Measurements from ENCODE around the gene ARHGAP22.

Gene ARHGAP22

GRCh38 chr10:48478980-48479811 lies 125.7 kb downstream of the ARHGAP22 start:
- no peak for DNase-seq (ENCODE audit: low read depth in 3 of 3)

- DNase-seq (ENCODE audit: low read depth in 3 of 3) = no peak
These were observed 126.4 kb downstream of the ARHGAP22 start for GRCh38 chr10:48478469-48478868.

GRCh38 chr10:48477616-48478015 lies 127.3 kb downstream of the ARHGAP22 start:
- no peak for DNase-seq (ENCODE audit: low read depth in 3 of 3)

- no peak for DNase-seq (ENCODE audit: low read depth in 3 of 3)
These were observed 127.7 kb downstream of the ARHGAP22 start for GRCh38 chr10:48477141-48477540.

GRCh38 chr10:48476279-48476982 lies 128.4 kb downstream of the ARHGAP22 start:
- no peak for DNase-seq (ENCODE audit: low read depth in 3 of 3)

- DNase-seq (ENCODE audit: low read depth in 3 of 3) = no peak
These were observed 129.0 kb downstream of the ARHGAP22 start for GRCh38 chr10:48475943-48476278.

GRCh38 chr10:48474765-48475365 lies 130.0 kb downstream of the ARHGAP22 start:
- DNase-seq (ENCODE audit: low read depth in 3 of 3) = no peak

- no peak for DNase-seq (ENCODE audit: low read depth in 3 of 3)
These were observed 131.2 kb downstream of the ARHGAP22 start for GRCh38 chr10:48473704-48474103.

GRCh38 chr10:48472501-48473069 lies 132.3 kb downstream of the ARHGAP22 start:
- DNase-seq (ENCODE audit: low read depth in 3 of 3) = no peak

GRCh38 chr10:48470893-48471805 lies 133.7 kb downstream of the ARHGAP22 start:
- DNase-seq (ENCODE audit: low read depth in 3 of 3) = no peak

GRCh38 chr10:48470115-48470892 lies 134.6 kb downstream of the ARHGAP22 start:
- no peak for DNase-seq (ENCODE audit: low read depth in 3 of 3)

GRCh38 chr10:48469516-48470020 lies 135.3 kb downstream of the ARHGAP22 start:
- no peak for DNase-seq (ENCODE audit: low read depth in 3 of 3)

- no peak for DNase-seq (ENCODE audit: low read depth in 3 of 3)
These were observed 135.9 kb downstream of the ARHGAP22 start for GRCh38 chr10:48468866-48469511.

GRCh38 chr10:48468130-48468790 lies 136.6 kb downstream of the ARHGAP22 start:
- no peak for DNase-seq (ENCODE audit: low read depth in 3 of 3)

GRCh38 chr10:48467669-48468068 lies 137.2 kb downstream of the ARHGAP22 start:
- no peak for DNase-seq (ENCODE audit: low read depth in 3 of 3)

- no peak for DNase-seq (ENCODE audit: low read depth in 3 of 3)
These were observed 138.1 kb downstream of the ARHGAP22 start for GRCh38 chr10:48466611-48467240.

GRCh38 chr10:48465860-48466521 lies 138.9 kb downstream of the ARHGAP22 start:
- DNase-seq (ENCODE audit: low read depth in 3 of 3) = no peak
